GM18526 (cell line): Measurements from ENCODE around the gene SRPK2.

Experiments
- POLR2A ChIP-seq: IDR thresholded peaks from 3 replicates; pipeline ENCODE4 v1.6.1; 2011; ENCODE audit not compliant: insufficient read length; ENCODE audit errors: extremely low read depth

SRPK2 gene

DNA sequence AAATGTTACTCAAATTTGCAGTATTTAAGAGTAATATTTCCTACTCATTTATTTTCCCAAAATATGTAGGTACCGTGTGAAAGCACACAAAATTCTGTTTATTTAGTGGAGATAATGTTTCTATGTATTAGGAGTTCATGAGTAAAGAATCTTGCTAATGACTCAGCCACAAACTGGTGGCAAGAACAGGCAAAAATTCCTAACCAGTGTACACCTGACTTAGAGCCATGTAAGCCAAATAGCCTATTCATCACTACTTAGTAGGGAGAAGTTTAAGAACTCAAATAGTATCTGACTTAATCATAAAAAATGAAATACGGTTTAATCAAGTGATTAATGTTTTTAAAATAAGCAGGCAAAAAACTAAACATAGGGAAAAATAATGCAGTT is 169.0 kb downstream of the SRPK2 start:
- no peak for TF ChIP-seq POLR2A

DNA sequence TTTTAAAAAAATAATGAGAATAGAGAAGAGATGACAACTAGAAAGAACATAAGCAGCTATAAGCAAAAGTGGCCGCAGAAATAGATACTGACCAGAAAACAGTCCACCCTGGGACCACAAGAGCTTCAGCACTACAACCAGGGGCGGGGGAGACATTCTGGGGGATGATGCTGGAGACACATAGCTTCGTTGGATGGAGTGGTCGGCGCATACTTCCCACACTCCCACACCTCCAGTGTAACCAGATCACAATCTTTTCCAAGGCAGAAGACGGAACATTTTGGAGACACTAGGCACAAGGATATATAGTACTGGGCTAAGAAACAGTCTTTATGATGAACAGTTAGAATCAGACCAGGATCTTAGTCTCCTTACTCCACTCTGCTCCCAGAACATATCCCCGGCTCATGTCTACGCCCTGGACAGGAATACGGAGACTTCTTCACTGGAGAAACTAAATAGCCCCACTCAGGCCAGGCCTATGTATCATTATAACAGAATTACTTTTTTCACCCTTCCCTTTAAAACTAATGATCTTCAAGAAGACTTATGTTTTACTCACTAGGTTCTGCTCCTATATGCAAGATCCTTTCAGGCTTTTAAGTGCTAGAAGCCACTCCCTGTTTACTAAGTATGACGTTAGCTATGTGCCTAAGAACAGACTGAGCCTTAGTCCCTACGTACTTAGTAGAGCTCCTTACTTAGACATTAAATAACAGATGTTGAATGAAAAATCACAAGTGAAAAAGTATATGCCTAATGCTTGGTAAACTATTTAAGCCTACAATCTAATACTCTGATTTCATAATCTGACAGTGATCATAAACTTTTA is 169.6 kb downstream of the SRPK2 start:
- no peak for TF ChIP-seq POLR2A

DNA sequence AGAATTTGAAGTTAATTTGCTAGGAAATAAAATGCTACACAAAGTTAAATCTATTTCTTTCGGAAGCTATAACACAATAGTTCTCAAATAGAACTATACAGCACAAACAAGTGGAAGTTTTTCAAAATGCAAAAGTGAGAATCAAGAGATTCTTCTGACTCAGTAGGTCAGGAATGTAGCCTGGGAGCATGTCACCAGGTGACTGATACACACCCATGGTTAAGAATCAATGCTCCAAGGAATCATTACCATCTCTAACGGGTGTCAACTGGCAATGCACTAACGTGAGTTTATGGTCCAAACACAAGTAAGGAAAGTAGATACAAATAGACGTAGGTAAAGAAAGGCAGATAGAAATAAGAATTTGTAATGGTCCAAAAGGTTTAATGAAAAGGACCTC is 170.5 kb downstream of the SRPK2 start:
- no peak for TF ChIP-seq POLR2A

DNA sequence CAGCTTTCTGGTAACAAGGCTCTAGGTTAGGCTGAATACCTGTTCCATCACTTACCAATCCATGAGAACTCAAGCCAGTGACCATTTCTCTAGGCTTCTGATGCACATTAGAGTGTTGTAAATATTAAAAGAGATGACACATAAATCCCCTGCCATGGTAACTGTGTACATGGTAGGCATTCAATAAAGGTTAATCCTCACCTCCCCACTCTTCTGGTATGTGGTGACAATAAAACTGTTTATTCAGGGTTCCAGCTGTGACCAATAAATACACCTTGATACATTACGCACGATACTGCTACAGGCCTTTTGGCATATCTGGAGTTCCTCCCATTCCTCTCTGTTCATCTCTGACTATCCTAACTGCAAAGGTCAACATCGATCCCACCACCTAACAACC is 171.9 kb downstream of the SRPK2 start:
- TF ChIP-seq POLR2A: no peak

DNA sequence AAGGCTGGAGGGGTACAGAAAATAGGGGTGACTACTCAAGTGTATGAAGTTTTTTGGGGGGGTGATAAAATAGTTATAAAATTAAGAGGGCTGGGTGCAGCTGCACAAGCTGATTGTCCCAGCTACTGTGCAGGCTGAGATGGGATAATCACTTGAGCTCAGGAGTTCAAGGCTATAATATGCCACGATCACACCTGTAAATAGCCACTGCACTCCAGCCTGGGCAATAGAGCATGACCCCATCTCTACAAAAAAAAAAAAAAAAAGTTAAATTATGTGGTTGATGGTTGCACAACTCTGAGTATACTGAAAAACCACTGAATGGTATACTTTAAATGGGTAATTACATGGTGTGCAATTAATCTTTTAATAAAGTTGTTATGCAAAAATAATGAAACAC is 172.9 kb downstream of the SRPK2 start:
- no peak for TF ChIP-seq POLR2A

DNA sequence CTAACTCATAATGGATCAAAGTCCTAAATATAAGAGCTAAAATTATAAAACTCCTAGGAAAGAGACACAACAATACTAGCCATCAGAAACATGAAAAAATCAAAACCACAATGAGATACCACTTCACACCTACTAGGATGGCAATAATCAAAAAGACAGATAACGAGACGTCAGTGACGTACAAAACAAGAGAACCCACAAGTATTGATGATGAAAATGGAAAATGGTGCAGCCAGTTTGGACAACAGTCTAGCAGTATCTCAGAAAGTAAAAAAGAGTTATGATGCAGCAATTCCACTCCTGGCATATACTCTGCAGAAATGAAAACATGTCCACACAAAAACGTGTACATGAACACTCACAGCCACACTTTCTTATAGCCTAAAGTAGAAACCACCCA is 173.5 kb downstream of the SRPK2 start:
- no peak for TF ChIP-seq POLR2A

DNA sequence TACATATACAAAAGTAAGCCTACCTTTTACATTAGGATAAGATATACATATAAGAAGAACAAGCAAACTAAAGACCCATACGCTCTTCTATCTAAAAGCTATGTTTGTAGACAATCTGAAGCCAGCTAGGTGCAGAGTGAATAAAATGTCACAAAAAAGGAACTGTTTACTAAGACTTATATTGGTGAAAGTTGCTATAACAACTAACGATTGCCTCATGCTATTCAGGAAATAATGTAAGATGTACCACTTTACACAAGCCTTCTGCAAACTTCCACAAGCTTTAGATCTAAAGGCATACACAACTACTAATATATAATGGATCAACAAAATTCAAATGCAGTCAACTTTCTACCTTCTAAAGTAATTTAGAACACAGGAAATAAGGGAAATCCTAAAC is 175.1 kb downstream of the SRPK2 start:
- TF ChIP-seq POLR2A: no peak

DNA sequence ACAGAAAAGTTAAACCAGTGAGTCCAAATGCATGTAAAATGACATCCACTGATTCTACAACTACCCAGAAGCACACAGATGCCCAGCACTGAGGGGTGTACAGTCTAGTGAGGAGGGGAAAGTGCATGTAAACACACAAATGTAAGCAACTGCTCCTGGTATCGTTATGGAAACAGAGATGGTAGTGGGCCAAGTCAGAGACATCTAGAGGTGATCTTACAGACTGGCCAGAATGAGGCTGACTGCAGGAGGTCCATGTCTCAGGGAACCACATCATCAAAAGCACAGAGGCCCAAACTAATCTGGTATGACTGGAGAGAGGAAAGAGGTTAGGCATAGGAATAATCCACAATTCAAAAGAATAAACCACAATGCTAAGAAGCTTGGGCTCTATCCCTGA is 176.5 kb downstream of the SRPK2 start:
- TF ChIP-seq POLR2A: no peak

DNA sequence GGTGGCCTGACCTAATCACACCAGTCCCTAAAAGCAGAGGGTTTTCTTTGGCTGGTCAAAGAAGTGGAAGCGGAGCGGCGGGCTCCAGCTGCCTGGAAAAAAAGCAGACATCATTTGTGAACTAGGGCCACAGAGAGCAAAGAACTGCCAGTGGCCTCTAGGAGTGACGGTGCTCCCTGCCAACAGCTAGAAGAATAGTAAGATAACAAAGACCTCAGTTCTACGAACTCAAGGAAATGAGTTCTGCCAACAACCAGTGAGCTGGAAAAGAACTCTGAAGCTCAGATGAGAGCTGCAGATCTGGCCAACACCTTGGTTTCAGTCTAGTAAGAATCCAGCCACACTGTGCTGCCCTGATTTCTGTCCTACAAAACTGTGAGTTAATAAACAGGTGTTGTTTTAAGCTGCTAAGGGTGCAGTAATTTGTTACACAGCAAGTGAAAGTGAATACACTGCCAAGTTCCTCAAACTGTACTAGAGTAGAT is 178.0 kb downstream of the SRPK2 start:
- no peak for TF ChIP-seq POLR2A

DNA sequence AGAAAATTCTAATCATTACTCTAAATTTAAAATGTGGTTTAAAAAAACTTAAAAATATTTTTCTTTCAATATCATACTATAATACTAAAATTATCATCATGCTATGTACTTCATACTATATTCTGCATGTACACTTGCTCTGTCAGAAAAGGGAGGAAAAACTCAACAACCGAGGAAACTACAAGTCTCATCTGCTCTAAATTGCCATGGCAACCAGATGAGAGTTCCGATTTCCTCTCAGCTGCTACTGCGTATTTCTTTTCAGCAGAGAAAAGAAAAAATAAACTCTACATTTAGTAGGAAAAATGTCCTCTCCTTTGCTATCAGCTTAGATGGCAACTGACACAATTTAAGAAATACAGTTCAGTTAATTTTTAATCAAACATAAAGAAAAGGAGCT is 178.9 kb downstream of the SRPK2 start:
- no peak for TF ChIP-seq POLR2A

DNA sequence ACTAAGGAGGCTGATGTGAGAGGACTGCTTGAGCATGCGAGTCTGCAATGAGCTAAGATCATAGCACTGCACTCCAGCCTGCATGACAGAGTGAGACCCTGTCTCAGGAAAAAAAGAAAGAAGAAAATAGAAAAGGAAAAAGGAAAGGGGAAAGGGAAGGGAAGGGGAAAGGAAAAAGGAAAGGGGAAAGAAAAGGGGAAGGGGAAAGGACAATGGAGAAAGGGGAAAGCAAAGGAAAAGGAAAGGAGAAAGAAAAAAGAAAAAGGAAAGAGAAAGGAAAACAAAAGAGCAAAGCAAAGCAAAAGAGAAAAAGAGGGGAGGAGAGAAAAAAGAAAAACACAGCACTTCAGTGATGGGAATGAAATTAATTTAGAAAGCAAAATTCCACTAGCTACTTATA is 179.3 kb downstream of the SRPK2 start:
- TF ChIP-seq POLR2A: no peak

DNA sequence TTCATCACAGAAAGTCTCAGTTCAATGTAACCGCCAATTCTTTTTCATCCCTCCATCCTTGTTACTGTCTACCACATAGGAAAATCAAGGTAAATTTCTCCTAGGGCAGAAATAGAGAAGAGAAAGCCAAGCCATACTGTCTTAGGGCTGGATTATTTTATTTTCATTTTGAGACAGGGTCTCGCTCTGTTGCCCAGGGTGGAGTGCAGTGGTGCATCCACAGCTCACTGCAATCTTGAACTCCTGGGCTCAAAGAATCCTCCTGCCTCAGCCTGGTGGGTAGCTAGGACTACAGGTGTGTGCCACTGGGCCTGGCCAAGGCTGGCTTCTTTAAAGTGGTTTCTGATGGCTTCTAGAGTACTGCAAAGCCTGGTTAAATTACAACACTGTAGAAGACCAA is 181.7 kb downstream of the SRPK2 start:
- TF ChIP-seq POLR2A: no peak

DNA sequence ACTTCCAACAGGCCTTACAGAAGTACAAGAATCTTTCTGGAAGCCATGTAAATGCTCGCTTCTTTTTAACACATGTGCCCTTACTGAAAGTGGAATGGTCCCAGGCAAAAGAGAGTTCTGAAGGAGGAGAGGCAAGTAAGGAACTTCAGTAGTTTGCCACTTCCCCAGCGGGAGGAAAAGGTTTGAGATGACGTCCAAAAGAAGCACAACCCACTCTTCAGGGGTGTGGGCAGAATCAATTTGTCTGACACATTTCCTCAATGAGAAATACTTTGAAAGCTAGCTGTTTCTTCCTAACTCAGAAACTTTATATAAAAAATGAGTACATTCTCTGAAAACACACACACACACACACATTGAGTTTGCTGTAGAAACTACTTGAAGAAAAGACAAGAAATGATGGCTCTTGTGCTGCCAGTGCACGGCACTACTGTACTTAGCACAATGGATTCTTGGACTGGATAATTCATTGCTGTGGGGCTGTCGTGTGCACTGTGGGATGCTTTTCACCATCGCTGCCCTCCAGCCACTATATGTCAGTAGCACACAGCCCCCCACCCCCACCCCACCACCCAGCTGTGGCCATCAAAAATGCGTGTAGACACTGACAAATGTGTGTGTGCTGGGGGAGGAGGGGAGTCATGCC is 183.0 kb downstream of the SRPK2 start:
- TF ChIP-seq POLR2A: no peak

DNA sequence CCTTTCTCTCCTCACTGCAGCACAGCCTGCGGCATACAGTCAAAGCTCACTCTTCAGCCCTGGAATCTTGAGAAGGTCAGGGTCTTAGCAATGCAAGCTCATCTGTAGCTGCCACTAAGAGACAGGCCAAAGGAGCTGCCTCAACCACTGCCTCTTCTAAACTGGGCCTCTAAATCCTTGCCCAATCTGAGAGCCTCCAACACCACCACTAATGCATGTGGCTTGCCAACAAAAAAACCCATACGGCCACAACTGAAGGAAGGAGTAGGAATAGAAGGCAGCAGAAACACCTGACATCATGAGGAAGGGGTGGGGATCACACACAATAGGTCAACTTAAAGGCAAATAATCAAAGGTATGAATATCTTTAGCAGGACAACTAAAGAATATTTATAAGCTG is 183.8 kb downstream of the SRPK2 start:
- no peak for TF ChIP-seq POLR2A

DNA sequence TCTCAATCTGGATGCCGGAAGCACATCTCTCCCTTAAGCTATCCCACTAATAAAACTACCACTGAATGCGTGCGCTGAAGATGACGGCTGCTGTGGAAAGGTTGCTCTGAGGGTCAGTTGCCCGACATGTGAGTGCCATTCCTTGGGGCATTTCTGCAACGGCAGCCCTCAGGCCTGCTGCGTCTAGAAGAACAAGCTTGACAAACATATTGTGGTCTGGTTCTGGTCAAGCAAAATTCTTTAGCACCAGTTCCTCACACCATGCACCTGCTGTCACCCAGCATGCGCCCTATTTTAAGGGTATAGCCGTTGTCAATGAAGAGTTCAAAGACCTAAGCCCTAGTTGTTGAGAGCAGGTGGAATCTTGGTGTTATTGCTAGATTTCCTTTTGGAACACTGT is 184.2 kb downstream of the SRPK2 start:
- no peak for TF ChIP-seq POLR2A

DNA sequence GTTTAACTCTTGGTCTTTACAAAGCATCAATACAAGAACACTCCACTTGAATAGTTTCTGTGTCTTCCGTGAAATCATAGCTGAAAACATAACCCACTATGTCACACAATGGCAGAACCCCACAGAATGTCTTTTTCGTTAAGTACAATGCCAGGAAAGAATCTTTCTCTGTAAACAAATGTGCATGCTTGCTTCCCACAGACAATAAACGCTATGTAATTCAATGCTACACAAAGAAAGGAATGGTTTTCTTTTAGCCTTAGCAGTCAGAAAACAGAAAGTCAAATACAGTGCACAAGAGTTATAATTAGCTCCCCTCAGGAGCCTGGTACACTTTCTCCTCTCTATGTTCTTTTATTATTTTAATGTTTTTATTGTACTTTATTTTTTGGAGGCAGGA is 186.1 kb downstream of the SRPK2 start:
- TF ChIP-seq POLR2A: no peak

DNA sequence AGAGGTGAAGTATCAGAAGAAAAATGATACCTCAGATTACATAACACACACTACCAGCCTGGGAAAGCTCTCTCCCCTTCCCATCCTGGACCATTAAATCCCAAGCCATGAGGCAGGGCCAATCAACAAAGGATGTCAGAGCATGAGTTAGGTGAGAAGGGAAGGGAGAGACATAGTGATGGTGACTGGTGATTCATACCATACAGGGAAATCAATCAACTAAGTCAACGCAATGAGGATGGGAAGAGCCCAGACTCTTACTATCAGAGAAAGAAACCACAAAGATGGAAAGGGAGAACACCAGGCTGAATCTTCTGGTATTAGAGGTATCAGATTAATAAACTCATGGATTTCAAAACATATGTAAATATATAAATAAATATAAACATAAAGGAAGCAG is 189.3 kb downstream of the SRPK2 start:
- no peak for TF ChIP-seq POLR2A

DNA sequence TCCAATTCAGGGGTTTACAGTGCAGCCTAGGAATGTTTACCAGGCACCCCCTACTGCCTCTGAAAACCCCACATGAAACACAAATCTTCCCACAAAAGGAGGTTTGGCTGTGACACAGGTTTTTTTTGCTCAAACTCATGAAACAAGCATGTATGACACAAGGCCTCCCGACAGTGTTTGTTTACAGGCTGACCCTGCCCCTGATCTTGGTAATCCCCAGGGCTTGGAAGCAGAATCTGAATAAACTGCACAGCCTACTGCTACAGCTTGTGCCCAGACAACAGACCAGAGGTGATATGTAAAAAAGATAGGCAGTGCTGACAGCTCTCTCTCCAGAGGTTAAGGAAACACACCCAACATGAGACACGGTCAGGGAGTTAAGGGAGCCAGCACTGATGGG is 190.5 kb downstream of the SRPK2 start:
- no peak for TF ChIP-seq POLR2A

DNA sequence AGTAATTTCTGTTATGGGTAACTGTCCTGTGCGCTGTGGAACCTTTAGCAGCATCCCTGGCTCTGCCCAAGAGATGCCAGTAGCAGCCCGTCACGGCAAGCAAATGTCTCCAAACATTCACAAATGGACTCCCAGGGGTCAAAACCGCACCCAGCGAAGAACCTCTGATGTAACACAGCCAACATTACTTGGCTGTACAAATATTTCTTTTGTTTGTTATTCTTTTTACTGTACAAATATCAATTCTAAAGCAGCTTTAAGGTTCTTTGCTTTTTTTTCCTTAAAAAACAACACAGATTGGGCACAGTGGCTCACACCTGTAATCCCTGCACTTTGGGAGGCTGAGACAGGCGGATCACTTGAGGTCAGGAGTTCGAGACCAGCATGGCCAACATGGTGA is 192.2 kb downstream of the SRPK2 start:
- no peak for TF ChIP-seq POLR2A
